ENCODE data around the gene HIPK2.

Gene HIPK2

DNA sequence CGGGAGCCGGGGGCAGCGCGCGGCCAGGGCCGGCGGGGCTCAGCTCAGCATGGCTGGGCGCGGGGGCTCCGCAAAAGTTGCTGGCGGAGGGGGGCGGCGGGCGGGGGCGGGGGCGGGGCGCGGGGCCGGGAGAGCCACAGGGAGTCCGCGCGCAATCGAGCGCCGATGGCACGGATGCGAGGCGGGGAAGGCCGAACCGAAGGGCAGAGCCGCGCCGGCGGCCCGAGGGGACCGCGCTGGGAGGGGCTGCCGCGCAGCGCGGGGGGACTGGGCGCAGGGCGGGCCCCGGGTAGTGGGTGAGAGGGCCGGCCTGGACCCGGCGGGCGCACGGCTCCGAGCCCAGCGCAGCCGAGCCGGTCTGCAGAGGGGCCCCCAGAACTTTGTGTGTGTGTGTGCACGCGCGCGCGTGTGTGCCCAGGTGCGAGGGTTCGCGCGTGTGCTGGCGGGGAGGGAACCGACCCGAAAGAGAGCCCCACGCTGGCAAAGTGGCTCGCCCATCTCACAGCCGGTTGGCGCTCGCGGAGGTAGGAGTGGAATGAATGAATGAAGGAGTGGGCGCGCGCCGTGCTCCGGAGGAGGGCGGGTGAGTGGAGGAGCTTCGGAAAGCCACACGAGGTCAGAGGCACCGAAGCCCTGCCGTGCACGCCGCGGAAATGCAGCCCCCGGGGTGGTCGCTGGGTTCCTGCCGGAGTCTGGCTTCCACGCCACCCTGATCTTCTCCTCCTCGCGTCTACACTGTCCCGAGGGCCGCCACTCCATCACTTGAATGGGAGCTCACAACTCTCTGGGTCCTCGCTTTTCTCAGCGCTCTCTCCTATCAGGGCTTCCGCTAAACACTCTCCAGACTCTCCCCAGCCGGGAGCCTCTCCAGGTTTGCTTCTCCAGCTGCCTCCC is at the start of gene HIPK2:
Gene HIPK2, minus strand, starts transcription at position 51 of the 894 bp plus-strand sequence. CDS start 375 bp downstream, outside the sequence.
- ChIA-PET POLR2A (ENCODE audit: low non-redundant PET) (no interaction called here), CTCF (interaction anchor here (0.7 to 1.2 kb wide), 2 partner anchors 22 to 97 kb away, joined by 3 read pairs; no protein-coding TSS in a partner anchor)
- TF ChIP-seq, protein P1, sequence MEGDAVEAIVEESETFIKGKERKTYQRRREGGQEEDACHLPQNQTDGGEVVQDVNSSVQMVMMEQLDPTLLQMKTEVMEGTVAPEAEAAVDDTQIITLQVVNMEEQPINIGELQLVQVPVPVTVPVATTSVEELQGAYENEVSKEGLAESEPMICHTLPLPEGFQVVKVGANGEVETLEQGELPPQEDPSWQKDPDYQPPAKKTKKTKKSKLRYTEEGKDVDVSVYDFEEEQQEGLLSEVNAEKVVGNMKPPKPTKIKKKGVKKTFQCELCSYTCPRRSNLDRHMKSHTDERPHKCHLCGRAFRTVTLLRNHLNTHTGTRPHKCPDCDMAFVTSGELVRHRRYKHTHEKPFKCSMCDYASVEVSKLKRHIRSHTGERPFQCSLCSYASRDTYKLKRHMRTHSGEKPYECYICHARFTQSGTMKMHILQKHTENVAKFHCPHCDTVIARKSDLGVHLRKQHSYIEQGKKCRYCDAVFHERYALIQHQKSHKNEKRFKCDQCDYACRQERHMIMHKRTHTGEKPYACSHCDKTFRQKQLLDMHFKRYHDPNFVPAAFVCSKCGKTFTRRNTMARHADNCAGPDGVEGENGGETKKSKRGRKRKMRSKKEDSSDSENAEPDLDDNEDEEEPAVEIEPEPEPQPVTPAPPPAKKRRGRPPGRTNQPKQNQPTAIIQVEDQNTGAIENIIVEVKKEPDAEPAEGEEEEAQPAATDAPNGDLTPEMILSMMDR (conservative IDR thresholded peaks at IDR 0.05; ENCODE audit: low read depth): no peak
- peak within 1 kb of the TSS; percentile 96 for H3K27ac ChIP-seq
- DNase-seq (ENCODE audit: low spot score): peak; percentile 64

DNA sequence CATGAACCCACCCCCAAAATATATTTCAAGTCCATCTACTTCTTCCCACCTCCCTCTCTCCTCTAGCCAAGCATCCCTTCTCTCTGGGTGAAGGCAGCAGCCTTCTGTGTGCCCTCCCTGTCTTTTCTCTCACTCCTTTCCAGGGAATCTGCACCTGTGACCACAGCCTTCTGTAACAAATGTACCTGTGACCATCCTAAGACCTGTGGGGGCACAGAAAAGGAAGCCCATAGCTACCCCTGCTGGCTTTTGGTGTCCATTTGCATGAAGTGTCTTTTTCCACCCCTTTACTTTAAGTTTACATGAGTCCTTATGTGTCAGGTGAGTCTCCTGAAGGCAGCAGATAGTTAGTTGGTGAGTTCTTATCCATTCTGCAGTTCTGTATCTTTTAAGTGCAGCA is 49.2 kb upstream of the HIPK2 start:
- ChIA-PET POLR2A (ENCODE audit: low non-redundant PET) (no interaction called here), CTCF (no interaction called here)
- no peak overlapping the region for H3K27ac ChIP-seq
- no peak for DNase-seq (ENCODE audit: low spot score)
- TF ChIP-seq, protein P1 (conservative IDR thresholded peaks at IDR 0.05; ENCODE audit: low read depth): no peak; the same call in 1 of the 2 replicates

DNA sequence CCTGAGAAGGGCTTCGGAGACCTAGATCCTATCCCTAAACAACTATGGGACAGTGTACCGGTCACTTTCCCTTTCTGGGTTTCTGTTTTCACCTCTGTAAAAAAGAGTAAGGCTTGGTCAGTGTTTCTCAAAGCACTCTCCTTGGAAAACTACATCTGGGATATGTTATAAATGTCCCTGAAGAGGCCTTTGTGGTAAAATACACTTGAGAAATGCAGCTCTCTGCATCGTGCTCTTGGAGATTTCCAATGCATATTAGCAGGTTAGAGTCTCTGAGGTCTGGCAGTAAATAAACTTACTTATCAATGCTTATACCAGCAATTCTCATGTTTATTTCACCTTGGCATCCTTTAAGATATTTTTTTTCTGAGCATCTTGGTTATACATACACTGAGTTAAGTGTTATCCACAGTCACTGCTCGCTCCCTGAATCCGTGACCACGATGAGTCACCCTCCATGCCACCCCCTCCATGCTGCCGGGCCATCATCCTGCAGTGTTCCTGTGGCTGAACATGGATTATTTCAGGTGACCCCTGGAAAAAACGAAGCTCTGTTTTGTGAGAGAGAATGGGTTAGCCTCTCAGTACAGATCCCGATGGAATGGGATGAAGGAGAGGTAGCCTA is 48.0 kb upstream of the HIPK2 start:
- CTCF ChIA-PET: no interaction called here
- peak; percentile 13 for DNase-seq (ENCODE audit: low spot score)
- no peak overlapping the region for H3K27ac ChIP-seq
- TF ChIP-seq, protein P1 (conservative IDR thresholded peaks at IDR 0.05; ENCODE audit: low read depth): no peak
- POLR2A ChIA-PET (ENCODE audit: low non-redundant PET): no interaction called here

DNA sequence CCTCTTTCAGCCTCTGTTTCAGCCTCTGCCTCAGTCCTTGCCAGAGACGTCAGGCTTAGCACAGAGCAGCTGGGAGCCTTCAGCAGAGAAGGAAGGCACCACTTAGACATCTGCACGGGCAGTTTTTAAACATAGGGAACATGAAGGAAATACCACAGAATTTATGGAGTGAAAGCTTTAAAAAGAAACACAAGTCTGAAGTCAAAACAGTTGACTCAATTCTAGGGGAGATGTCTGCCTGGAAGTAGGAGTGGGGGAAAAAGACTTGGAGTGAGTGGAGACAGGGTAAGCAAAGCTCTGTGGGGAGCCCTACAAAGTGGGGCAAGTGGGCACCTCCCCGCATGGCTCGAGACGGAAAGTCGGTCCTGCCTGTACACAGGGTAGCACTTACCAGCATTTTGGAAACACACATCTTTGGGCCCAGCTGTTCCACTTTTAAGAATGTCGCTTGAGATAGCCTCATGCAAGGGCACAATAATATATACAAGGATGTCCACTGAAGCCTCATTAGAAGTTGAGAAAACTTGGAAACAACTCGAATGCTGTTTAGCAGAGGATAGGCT is 46.2 kb upstream of the HIPK2 start:
- ChIA-PET CTCF (no interaction called here), POLR2A (ENCODE audit: low non-redundant PET) (no interaction called here)
- TF ChIP-seq, protein P1 (conservative IDR thresholded peaks at IDR 0.05; ENCODE audit: low read depth): no peak
- DNase-seq (ENCODE audit: low spot score): no peak
- H3K27ac ChIP-seq: no peak overlapping the region

DNA sequence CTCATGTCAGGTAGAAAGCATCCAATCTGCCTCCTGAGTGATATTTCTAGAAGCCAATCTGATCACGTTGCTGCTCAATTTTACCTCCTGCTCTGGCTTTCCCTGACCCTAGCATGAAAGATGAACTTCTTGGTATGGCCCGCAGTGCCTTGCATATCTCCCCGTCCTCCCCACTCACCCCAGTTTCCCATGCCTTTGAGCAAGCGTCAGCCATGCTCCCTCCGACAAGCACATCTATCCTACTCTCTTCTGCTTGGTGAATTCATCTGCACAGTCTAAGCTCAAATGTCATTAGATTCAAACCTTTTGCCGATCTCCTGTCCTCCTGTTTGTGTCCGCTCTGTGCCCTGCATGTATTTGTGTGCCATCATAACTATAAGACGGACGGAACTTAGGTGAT is 45.1 kb upstream of the HIPK2 start:
- DNase-seq (ENCODE audit: low spot score): no peak
- POLR2A ChIA-PET (ENCODE audit: low non-redundant PET): no interaction called here
- H3K27ac ChIP-seq: no peak overlapping the region
- TF ChIP-seq, protein P1 (conservative IDR thresholded peaks at IDR 0.05; ENCODE audit: low read depth): no peak
- CTCF ChIA-PET: no interaction called here

DNA sequence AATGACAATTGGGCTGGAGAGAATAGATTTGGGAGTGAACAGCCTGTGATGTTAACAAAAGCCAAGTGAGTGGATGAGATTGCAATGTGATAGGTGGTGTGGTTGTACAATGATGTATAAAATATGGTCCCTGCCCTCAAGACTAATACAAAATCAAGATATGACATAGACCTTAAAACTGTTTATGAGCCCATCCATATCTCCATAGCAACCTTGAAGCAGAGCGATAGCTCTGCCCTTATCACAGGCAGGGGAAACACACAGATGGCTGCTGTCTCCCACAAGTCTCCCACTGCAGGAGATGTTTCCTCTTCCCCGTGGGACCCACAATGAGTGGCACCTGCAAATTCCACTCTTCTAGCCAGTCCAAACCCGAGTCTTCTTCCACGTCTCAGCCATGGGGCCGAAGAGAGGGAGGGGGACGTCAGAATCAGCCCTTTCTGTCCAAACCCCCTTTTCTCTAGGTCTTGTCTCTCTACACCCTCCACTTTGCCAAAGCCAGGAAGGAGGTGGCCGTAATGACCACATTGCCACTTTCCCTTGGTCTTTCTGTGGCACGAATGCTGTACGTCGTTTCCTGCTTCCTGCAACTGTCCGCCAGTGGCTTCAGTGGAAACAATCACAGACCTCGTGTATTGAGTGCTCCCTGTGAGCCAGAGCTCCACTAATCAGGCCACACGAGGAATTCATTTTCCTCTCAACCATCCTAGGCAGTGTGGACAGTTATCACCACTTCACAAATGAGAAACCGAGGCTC is 43.7 kb upstream of the HIPK2 start:
- H3K27ac ChIP-seq: no peak overlapping the region
- TF ChIP-seq, protein P1 (conservative IDR thresholded peaks at IDR 0.05; ENCODE audit: low read depth): no peak
- POLR2A ChIA-PET (ENCODE audit: low non-redundant PET): no interaction called here
- CTCF ChIA-PET: no interaction called here
- DNase-seq (ENCODE audit: low spot score): no peak
